ENCODE data around the gene LCP2. TPM values are rescaled to one million over a fixed set of nuclear protein-coding genes. Genes with fewer than 3 reads are reported as not detected.

Gene LCP2
- total and polyA plus RNA-seq, 12 donors, result 2.7 to 35.1 (median 4.6) TPM

DNA sequence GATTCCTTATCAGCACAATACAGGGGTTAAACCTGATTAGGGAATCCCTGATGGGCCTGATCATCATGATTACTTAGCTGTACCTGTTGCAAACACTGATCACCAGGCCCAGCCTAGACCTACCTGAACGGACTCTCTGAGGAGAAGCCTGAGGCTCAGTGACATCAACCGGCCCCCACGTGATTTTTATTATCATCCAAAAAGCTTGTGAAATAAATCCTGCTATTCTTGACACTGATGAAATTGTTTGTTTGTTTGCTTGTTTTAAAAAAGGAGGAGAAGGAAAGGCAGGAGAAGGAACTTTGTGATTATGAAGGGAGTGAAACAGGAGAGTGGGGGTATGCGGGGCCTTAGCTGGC lies 18.1 kb downstream of the LCP2 start:
- peaks cover 0 to 74% (median 0%) of the 10 kb centered on the region in 9 donors for H3K36me3 ChIP-seq
- H3K27me3 ChIP-seq, result no peaks in the 10 kb centered on the region
- 89 to 97% methylated on average over 4 of the region's 4 CpGs for WGBS, 2 donors
- peaks cover 0 to 97% (median 19%) of the 10 kb centered on the region in 9 donors for H3K4me1 ChIP-seq
- peak overlapping the region in 5 of 10 donors; percentile 6 to 87 (median 29) for H3K27ac ChIP-seq
- intact Hi-C loops (cut with DNase I), result loop anchor here in 2 of 10 donors (5.0 kb wide), 2 partner anchors 58 to 68 kb away; no protein-coding TSS in a partner anchor
- DNase-seq (no peak), ATAC-seq (no peak)
- TF ChIP-seq, protein P1, sequence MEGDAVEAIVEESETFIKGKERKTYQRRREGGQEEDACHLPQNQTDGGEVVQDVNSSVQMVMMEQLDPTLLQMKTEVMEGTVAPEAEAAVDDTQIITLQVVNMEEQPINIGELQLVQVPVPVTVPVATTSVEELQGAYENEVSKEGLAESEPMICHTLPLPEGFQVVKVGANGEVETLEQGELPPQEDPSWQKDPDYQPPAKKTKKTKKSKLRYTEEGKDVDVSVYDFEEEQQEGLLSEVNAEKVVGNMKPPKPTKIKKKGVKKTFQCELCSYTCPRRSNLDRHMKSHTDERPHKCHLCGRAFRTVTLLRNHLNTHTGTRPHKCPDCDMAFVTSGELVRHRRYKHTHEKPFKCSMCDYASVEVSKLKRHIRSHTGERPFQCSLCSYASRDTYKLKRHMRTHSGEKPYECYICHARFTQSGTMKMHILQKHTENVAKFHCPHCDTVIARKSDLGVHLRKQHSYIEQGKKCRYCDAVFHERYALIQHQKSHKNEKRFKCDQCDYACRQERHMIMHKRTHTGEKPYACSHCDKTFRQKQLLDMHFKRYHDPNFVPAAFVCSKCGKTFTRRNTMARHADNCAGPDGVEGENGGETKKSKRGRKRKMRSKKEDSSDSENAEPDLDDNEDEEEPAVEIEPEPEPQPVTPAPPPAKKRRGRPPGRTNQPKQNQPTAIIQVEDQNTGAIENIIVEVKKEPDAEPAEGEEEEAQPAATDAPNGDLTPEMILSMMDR (IDR thresholded peaks at IDR 0.05), result no peak
- H3K9me3 ChIP-seq, result peaks cover 0 to 13% (median under 1%) of the 10 kb centered on the region in 11 donors
- peak overlapping the region in 1 of 10 donors; percentile 26 for H3K4me3 ChIP-seq

DNA sequence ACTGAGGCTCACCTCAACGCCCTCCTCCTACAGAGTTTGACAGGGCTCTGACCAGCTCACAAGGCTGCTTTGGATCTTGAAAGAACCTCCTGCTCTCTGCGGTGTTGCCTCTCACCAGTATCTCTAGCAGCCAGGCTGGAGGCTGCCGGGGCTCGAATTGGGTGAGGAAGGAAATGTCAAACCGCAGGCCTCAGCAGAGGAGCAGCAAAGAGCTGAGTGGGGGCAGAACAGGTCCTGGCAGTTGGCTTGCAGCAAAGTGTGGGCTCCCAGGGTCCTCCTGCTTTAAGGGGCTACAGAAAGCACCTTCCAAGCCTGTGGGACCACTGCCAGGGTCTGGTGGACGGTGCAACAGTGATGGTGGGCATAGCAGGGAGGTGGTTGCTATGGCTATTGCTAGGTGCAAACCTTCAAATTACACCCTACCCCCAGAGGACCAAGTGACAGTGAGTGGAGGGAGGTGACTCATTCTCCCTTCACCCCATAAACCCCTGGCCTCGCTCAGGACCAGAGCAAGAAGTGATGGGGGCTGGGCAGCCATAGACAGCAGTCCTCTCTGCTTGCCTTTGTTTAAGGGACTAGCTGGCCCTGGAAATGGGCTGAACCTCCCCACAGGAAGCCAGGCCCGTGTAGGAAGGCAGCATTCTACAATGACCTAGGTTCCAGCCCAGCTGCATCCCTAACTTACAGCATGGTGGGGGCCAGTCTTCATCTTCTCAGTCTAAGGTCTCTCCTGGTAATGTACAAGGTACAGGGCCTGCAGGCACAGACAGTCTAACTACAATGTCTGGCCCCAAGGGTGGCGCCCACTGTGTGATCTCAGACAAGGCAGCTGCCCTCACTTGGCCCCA lies 18.7 kb downstream of the LCP2 start:
- H3K9me3 ChIP-seq, result peaks cover 0 to 7% (median 0%) of the 10 kb centered on the region in 11 donors
- peak; percentile 44 to 74 (median 58) for ATAC-seq
- TF ChIP-seq, protein P1 (IDR thresholded peaks at IDR 0.05), result no peak
- peaks cover 0 to 74% (median 0%) of the 10 kb centered on the region in 9 donors for H3K36me3 ChIP-seq
- peak overlapping the region in 1 of 10 donors; percentile 26 for H3K4me3 ChIP-seq
- 66 to 78% methylated on average over 9 of the region's 9 CpGs for WGBS, 2 donors
- no peaks in the 10 kb centered on the region for H3K27me3 ChIP-seq
- peak; percentile 33 to 46 for DNase-seq
- intact Hi-C loops (cut with DNase I), result loop anchor here in 2 of 10 donors (5.0 kb wide), 2 partner anchors 58 to 68 kb away; no protein-coding TSS in a partner anchor
- H3K4me1 ChIP-seq, result peaks cover 0 to 97% (median 20%) of the 10 kb centered on the region in 9 donors
- H3K27ac ChIP-seq, result peak overlapping the region in 5 of 10 donors; percentile 6 to 87 (median 29)

DNA sequence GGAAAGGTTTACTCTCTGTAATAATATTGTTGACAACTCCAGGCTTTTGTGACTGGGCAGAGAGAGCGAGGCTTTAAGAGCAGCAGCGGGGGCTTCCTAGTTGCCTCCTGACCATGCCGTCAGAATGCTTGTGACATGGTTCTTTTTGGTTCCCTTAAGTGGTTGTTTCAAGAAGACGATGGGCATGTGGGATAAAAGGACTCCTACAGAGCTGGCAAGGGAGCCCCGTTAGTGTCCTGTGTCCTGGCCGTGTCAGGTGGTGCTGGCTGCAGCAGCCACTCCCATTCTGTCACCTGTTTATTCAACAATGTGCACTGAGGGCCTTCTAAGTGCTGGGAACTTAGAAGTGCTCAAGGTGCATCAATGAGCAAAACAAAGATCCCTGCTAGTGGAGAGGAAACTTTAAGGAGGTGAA lies 19.7 kb downstream of the LCP2 start:
- H3K27ac ChIP-seq, result peak overlapping the region in 1 of 10 donors; percentile 78
- H3K4me3 ChIP-seq, result no peak overlapping the region
- H3K9me3 ChIP-seq, result no peaks in the 10 kb centered on the region
- ATAC-seq (no peak), DNase-seq (no peak)
- intact Hi-C loops (cut with DNase I), result loop anchor here in 2 of 10 donors (5.0 kb wide), 2 partner anchors 59 to 69 kb away; no protein-coding TSS in a partner anchor
- TF ChIP-seq, protein P1 (IDR thresholded peaks at IDR 0.05), result no peak
- peaks cover 0 to 74% (median 0%) of the 10 kb centered on the region in 9 donors for H3K36me3 ChIP-seq
- H3K27me3 ChIP-seq, result no peaks in the 10 kb centered on the region
- peaks cover 0 to 97% (median 20%) of the 10 kb centered on the region in 9 donors for H3K4me1 ChIP-seq
- WGBS, 2 donors, result 81 to 85% methylated on average over 6 of the region's 6 CpGs

DNA sequence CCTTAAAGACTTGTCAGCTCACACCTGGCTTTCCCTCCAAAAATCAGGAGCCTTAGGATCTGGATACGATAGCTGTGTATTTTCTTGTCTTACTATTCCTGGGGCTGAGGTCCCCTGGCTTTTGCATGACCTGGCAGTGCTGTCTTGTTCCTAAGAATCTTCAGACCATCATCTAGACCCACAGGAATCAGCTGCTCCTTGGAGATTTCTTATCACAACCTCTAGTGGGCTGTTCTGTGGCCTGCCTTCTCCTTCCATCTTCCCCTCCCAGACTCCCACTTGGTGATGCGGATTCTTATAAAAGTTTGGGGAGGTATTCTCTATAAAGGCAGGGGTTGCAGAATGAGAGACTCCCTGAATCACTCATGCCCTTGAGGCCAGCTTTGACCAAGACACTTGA lies 21.4 kb downstream of the LCP2 start:
- TF ChIP-seq, protein P1 (IDR thresholded peaks at IDR 0.05), result no peak
- H3K9me3 ChIP-seq, result no peaks in the 10 kb centered on the region
- intact Hi-C loops (cut with DNase I), result loop anchor here in 2 of 10 donors (5.0 kb wide), 2 partner anchors 61 to 71 kb away; no protein-coding TSS in a partner anchor
- peak overlapping the region in 1 of 10 donors; percentile 78 for H3K27ac ChIP-seq
- H3K36me3 ChIP-seq, result peaks cover 0 to 76% (median 0%) of the 10 kb centered on the region in 9 donors
- DNase-seq (no peak), ATAC-seq (no peak)
- H3K27me3 ChIP-seq, result no peaks in the 10 kb centered on the region
- H3K4me3 ChIP-seq, result no peak overlapping the region
- 90 to 97% methylated on average over 2 of the region's 2 CpGs for WGBS, 2 donors
- peaks cover 0 to 97% (median 20%) of the 10 kb centered on the region in 9 donors for H3K4me1 ChIP-seq
